HG02678 (cell line): ENCODE results near the gene CCDC102A.

Source experiments
- ATAC-seq: cut with Tn5 transposase; IDR thresholded peaks from one replicate; pipeline ENCODE4 v1.9.1; 2021; ENCODE audit warnings: mild to moderate bottlenecking, moderate library complexity; ENCODE audit not compliant: unreplicated experiment

The CCDC102A gene

GRCh38 chr16:57479976-57480753 is 56.2 kb downstream of the CCDC102A start:
- ATAC-seq, result no peak

DNA sequence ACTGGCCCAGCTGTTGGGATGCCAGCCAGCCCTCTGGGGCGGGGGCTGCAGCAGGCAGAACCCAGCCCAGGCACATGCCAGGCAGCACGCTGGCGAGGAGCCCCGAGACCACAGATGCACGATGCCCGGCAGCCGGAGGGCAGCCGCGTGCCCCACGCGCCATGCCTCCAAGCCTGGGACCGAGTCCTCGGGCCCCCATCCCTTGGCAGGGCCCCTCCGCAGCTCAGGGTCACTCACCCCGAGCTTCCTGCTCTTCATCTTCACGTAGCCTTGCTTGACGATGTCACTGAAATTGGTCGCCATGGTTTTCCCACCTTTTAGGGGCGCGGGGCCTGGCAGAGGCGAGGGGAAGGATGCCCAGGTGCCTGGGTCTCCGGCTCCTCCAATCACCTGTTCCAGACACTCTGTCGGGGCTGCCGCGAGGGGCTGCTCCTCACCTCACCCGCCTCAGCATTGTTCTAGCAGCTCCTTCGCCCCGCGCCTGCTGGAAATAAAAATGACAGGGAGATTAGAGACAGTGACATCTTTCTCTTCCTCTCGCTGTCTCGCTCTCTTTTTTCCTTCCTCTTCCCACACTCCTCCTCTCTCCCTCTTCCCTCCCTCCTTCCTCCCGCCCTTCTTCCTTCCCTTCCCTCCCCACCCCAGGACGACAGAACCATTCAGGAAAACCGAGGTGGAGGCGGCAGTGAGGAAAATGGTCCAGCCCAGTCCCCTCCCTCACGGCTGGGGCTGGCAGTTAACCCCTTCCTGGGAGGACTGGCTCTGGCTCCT is 57.0 kb downstream of the CCDC102A start:
- ATAC-seq, result no peak

DNA sequence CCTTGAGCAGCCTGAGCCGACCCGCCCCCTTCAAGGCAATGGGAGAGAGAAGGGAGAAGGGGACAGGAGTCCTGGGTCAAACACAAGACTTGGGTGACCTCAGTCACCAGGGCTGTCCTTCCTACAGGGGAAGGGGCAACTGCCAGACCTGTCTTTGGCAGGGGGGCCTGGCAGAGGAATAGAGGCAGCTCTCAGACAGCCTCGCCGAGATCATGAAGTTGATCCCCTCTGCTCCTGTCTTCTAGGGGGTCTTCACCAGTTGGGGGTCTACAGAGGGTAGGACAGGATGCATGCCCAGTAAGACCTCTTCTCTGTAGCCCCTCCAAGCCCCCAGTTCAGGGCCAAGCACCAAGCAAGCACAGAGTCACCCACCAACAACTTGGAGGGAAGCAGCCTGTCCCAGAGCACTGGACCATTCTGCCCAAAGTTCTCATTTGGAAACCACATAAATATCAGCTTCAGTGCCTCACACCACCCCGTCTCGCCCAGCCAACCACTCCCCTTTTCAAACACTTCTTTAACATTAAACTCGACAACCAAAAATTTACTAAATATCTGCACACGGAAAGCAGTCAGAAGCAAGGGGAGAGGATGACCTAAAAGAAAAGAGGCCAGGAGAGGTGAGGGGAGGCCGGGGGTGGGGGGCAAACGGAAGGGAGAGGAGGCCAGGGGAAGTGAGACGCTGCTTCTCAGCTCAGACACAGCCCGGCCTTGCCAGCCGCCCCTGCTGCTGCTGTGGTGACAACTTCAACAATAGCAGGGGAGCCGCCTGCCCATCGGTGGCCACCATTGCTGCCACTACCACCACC is 57.8 kb downstream of the CCDC102A start:
- no peak for ATAC-seq

DNA sequence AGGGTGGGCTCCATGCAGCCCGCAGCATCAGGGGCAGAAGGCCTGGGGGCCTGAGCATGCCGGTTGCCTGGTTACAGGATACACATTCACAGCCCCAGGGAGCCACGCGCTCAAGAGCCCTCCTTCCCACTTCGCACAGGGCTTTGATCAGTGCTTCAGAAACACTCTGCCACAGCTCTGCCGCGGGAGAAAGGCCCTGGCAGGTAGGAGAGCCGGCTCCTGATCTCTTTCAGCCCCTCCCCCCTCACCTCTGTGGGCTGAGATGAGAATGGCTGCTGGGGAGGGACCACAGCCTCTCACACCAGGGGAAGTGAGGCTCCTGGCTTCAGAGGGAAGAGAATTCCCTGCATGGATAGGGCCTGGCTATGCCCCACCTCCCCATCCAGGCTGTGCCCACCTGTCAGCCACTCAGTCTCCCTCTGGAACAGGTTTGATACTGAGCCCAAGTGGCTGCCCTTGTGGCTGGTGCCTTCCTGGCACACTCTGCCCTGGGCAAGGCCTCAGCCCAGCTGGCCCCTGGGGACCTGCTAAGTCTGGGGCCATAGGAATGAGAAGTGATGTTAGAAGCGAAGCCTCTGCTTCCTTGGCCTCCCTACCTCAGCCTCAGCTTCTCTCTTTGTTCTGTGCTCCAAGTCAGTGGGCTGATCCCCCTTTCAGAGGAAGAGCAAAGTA is 58.7 kb downstream of the CCDC102A start:
- no peak for ATAC-seq

DNA sequence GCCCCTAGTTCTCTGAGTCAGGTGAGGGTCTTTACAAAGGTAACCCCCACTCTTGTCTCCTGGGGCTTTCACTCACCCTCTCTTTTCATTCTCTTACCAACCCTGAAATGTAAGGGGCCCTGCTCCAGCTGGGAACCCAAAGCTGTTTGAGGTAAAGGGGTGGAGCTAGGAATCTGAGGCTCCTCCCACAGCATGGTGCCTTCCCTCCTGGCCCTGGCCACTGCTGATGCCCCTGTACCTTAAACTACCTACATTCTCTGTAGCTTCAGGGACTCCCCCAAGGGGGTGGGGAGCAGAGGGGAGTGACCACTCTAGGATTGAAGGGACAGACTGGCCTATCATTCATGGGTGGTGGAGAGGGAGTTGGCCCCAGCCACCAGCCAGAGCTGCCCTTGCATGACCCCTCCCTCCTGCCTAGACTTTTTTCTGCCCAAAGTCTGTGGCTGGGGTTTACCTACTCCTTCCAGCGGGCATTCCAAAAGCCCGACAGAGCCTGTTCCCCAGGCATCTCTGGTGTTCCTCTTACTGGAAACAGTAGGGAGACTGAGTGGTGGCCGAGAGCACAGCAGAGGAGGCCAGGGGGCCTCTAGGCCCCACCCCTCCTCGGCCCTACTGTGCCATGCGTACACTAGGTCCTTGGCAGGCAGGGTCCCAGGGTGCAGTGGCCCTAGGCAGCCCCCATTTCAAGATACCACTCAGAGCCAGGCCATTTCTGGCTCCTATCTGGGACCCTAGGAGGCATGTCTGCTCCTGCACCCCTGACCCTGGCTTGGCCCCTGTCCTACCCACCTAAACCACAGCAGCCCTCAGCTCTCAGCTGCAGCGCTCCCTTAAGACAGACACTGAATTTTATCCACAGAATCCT is 59.6 kb downstream of the CCDC102A start:
- no peak for ATAC-seq

GRCh38 chr16:57475711-57476339 is 60.5 kb downstream of the CCDC102A start:
- peak; percentile 93 for ATAC-seq

DNA sequence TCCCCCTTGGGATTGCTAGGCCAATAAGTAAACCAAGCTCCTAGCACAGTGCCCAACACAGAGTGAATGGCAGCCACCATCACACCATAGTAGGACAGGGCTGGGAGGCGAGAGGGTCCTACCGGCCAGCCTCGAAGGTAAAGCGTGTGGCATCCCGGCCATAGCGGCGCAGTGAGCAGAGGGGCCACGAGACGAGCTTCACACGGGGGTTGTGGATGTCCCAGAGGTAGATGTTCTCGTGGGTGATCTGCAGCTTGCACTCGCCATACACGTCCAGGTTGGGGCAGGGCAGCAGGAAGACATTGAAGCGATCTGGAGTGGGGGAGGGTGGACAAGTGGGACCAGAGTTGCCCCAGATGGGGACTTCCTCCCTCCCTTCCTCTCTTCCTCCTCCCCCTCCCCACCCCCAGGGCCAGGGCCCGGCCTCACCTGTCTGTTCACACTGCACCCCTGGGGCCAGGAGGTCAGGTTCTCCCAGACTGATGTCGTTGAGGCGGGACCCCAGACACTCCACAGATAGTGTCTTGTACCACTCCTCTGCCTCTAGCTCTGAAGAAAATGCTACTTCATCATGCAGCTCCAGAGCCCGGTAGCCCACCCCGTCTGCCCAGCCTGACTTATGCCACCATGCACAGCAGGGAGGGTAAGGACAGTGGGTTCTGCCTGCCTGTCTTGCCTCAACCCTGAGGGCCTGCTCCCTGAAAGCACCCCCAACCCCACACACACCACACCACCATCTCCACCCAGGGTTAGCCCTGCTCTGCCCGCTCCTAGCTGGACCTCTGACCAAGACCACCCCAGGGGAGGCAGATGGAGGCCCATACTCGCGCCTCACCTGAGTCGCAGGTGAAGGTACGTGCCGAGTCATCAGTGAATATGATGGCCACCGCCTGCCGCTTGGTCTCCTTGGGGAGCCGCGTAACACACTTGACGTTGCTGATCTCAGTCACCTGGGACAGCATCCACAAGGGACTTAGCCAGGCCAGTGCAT is 61.4 kb downstream of the CCDC102A start:
- ATAC-seq, result no peak

- no peak for ATAC-seq
These were observed 62.5 kb downstream of the CCDC102A start for GRCh38 chr16:57473906-57474305.

GRCh38 chr16:57473176-57473840 is 63.1 kb downstream of the CCDC102A start:
- no peak for ATAC-seq

DNA sequence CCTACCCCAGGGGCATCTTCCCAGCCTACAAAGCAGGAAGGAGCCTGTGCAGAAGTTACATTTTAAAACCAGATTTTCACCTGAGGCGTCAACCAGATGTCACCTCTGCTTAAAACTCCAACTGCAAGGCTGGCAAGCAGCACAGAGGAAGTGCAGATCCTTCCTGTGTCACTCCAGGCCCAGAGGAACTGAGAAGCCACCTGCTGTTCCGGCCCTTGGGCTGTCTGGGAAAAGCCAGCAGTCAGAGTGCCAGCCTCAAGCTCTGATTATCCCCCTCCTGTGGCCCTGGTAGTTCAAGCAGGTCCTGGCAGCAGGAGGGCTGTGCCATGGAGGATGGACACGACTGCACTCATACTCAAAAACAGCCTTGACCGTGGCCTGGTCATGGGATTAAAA is 63.7 kb downstream of the CCDC102A start:
- no peak for ATAC-seq

DNA sequence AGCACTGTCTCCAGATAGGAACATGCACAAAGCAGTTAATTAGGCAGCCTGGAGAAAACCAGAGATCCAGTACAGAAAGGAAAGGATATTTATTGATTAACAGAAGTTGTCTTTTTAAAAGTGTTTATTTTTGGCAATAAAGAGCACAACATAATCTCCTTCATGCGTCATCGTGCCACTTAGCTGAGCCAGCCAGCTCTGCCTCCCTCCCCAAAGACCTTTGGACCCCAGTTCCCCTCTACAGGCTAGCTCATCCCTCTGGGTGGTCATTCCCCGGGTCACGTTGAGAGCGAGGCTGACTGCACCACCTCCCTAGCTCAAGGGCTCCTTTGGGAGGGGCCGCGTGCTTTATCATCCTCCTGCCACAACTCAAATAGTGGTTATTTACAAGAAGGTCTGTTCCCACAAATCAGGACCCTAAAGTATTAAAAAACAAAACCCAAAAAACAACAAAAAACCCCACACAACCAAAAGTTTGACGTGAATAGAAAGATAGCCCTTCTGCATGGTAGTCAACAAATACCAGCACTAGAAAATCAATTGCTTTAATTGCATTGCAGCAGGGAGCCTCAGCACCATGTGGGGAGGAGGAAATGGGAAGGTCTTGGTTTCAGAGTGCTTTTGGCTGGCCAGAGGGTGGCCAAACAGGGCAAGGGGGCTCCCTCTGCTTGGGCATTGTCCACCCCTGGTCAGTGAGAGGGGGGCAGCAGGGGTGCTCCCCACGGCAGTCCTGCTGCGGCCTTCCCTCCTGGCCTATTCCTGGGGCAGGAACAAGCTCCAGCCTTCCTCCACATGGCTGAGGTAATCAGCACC is 64.3 kb downstream of the CCDC102A start:
- ATAC-seq, result no peak

- ATAC-seq, result no peak
These were observed 65.2 kb downstream of the CCDC102A start for GRCh38 chr16:57471209-57471608.

GRCh38 chr16:57470711-57471110 is 65.7 kb downstream of the CCDC102A start:
- no peak for ATAC-seq

DNA sequence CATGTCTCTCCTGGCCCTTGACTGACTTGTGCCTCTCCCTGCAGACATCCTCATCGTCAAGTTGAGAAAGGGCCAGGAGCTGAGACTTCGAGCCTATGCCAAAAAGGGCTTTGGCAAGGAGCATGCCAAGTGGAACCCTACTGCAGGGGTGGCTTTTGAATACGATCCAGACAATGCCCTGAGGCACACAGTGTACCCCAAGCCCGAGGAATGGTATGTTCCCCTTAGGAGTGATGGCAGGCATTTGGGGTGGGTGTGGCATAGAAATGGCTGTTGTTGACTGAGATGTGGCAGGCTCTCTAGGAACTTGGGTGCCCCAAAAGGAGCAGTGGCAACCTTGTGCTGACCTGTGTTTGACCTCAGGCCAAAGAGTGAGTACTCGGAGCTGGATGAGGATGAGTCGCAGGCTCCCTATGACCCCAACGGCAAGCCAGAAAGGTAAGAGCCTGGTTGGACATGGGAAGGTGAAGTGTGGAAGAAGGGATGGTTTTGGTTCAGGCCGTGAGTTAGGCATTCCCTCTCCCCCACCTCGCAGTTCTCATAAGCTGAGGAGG is 66.4 kb downstream of the CCDC102A start:
- ATAC-seq, result no peak

DNA sequence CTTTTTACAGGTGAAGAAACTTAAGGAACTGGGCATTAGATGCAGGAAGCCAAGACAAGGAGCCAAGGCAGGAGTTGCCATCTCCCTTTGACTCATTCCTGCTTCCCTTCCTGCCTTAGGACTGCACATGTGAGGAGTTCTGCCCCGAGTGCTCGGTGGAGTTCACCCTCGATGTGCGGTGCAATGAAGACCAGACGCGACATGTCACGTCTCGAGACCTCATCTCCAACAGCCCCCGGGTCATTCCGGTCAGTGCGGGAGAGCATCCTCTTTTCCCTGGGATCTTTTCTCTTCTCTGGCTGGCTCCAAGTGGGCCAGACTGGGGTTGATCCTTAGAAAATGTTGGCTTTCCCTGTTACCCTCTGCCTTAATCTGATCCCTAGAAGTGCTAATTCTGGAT is 67.3 kb downstream of the CCDC102A start:
- no peak for ATAC-seq

GRCh38 chr16:57468346-57468745 is 68.0 kb downstream of the CCDC102A start:
- no peak for ATAC-seq

GRCh38 chr16:57464523-57464922 is 71.8 kb downstream of the CCDC102A start:
- no peak for ATAC-seq
